Dermis microvascular lymphatic vessel endothelial cell (primary cell): Measurements from ENCODE around the gene PLXNA2. TPM values are rescaled to one million over a fixed set of nuclear protein-coding genes. Genes with fewer than 3 reads are reported as not detected.

Source experiments
- DNase-seq, 2 donors: peaks; one replicate each; pipeline versions ENCODE4 v3.0.0 to v3.0.0-alpha.2; 2010; ENCODE audit warnings: low read depth in 2 of 2
- total RNA-seq: library from RNA; depleted of rRNA; stranded (reverse); fragments of >200 nt; gene quantifications from 2 replicates; pipeline ENCODE4 v1.2.1, GENCODE V29; 2014

PLXNA2 gene
- total RNA-seq, 1 donor from 2014 or later = 40.8 TPM

GRCh38 chr1:208078752-208079151, 165.4 kb downstream of the PLXNA2 start:
- DNase-seq = no peak

- DNase-seq = no peak
These were observed 166.7 kb downstream of the PLXNA2 start for GRCh38 chr1:208077232-208078075.

- DNase-seq = no peak
These were observed 169.8 kb downstream of the PLXNA2 start for GRCh38 chr1:208074353-208074752.

GRCh38 chr1:208071435-208072031, 172.7 kb downstream of the PLXNA2 start:
- DNase-seq = no peak

- no peak for DNase-seq
These were observed 174.3 kb downstream of the PLXNA2 start for GRCh38 chr1:208069908-208070307.

GRCh38 chr1:208069317-208069716, 174.9 kb downstream of the PLXNA2 start:
- no peak for DNase-seq

GRCh38 chr1:208068908-208069307, 175.3 kb downstream of the PLXNA2 start:
- DNase-seq = no peak

GRCh38 chr1:208068407-208068806, 175.8 kb downstream of the PLXNA2 start:
- DNase-seq = no peak

- no peak for DNase-seq
These were observed 177.6 kb downstream of the PLXNA2 start for GRCh38 chr1:208066583-208066982.

- DNase-seq = no peak
These were observed 178.3 kb downstream of the PLXNA2 start for GRCh38 chr1:208065862-208066261.

GRCh38 chr1:208061632-208062031, 182.6 kb downstream of the PLXNA2 start:
- no peak for DNase-seq

GRCh38 chr1:208061118-208061517, 183.1 kb downstream of the PLXNA2 start:
- DNase-seq = no peak

GRCh38 chr1:208060215-208060869, 183.8 kb downstream of the PLXNA2 start:
- no peak for DNase-seq

GRCh38 chr1:208059409-208060001, 184.7 kb downstream of the PLXNA2 start:
- no peak for DNase-seq

- DNase-seq = no peak
These were observed 185.4 kb downstream of the PLXNA2 start for GRCh38 chr1:208058756-208059155.

GRCh38 chr1:208058267-208058666, 185.9 kb downstream of the PLXNA2 start:
- DNase-seq = no peak

- DNase-seq = no peak
These were observed 187.1 kb downstream of the PLXNA2 start for GRCh38 chr1:208057056-208057455.

GRCh38 chr1:208055535-208055934, 188.6 kb downstream of the PLXNA2 start:
- no peak for DNase-seq

- no peak for DNase-seq
These were observed 189.2 kb downstream of the PLXNA2 start for GRCh38 chr1:208054911-208055379.

GRCh38 chr1:208054485-208054884, 189.7 kb downstream of the PLXNA2 start:
- no peak for DNase-seq

- DNase-seq = no peak
These were observed 190.5 kb downstream of the PLXNA2 start for GRCh38 chr1:208053661-208054060.

GRCh38 chr1:208052926-208053407, 191.2 kb downstream of the PLXNA2 start:
- no peak for DNase-seq
